Glomerular endothelial cell (primary cell): ENCODE data around the gene CUEDC1. TPM values are rescaled to one million over a fixed set of nuclear protein-coding genes. Genes with fewer than 3 reads are reported as not detected.
"Not testable (repeated sequence)": the region's sequence is repeated elsewhere in the genome, so short reads cannot be mapped to it uniquely, and the experiment has no call there.

Source experiments
- DNase-seq: peaks from one replicate; pipeline ENCODE4 v3.0.0-alpha.2; 2011; ENCODE audit warnings: low read depth, low spot score; ENCODE audit errors: extremely low read depth
- total RNA-seq: library from RNA; depleted of rRNA; stranded (reverse); fragments of >200 nt; gene quantifications from 2 replicates; pipeline ENCODE4 v1.2.3, GENCODE V29; 2015

Gene CUEDC1
- total RNA-seq, 1 donor from 2014 or later: 19.8 TPM

GRCh38 chr17:57941384-57942370, 13.5 kb downstream of the CUEDC1 start:
- DNase-seq: no peak

GRCh38 chr17:57940653-57941329, 14.4 kb downstream of the CUEDC1 start:
- DNase-seq: no peak

GRCh38 chr17:57940231-57940630, 15.0 kb downstream of the CUEDC1 start:
- DNase-seq: no peak

GRCh38 chr17:57939797-57940196, 15.4 kb downstream of the CUEDC1 start:
- no peak for DNase-seq

GRCh38 chr17:57938061-57938502, 17.1 kb downstream of the CUEDC1 start:
- DNase-seq: no peak

GRCh38 chr17:57937492-57937891, 17.7 kb downstream of the CUEDC1 start:
- DNase-seq: no peak

- DNase-seq: no peak
Measured at GRCh38 chr17:57935833-57936807, 19.1 kb downstream of the CUEDC1 start.

GRCh38 chr17:57931488-57932137, 23.6 kb downstream of the CUEDC1 start:
- no peak for DNase-seq

- no peak for DNase-seq
Measured at GRCh38 chr17:57930239-57930638, 25.0 kb downstream of the CUEDC1 start.

GRCh38 chr17:57929386-57929785, 25.8 kb downstream of the CUEDC1 start:
- DNase-seq: no peak

GRCh38 chr17:57928928-57929327, 26.3 kb downstream of the CUEDC1 start:
- DNase-seq: no peak

- DNase-seq: no peak
Measured at GRCh38 chr17:57927048-57927723, 28.0 kb downstream of the CUEDC1 start.

GRCh38 chr17:57926723-57927047, 28.5 kb downstream of the CUEDC1 start:
- DNase-seq: no peak

GRCh38 chr17:57925361-57925990, 29.7 kb downstream of the CUEDC1 start:
- no peak for DNase-seq

GRCh38 chr17:57924677-57925076, 30.5 kb downstream of the CUEDC1 start:
- no peak for DNase-seq

GRCh38 chr17:57923182-57923872, 31.9 kb downstream of the CUEDC1 start:
- no peak for DNase-seq

GRCh38 chr17:57922745-57923144, 32.5 kb downstream of the CUEDC1 start:
- not testable (repeated sequence) for DNase-seq

- DNase-seq: no peak
Measured at GRCh38 chr17:57920916-57921703, 34.1 kb downstream of the CUEDC1 start.
